IMR-90 (cell line): ENCODE data around the gene PTGER4. TPM values are rescaled to one million over a fixed set of nuclear protein-coding genes. Genes with fewer than 3 reads are reported as not detected.

Experiments used
- ATAC-seq: fragments of 200-7000 bp; cut with Tn5 transposase; 2 replicates; pipeline ENCODE4 v1.9.1; 2020; ENCODE audit warnings: low read depth, mild to moderate bottlenecking, moderate library complexity
- BruUV-seq: library from RNA; stranded (reverse); fragments of 400-500 nt; replicated peaks from 2 replicates; lab custom pipeline; 2021; lab: Mats Ljungman, UMichigan
- CTCF ChIA-PET: fragments of 300-600 bp; formaldehyde crosslinking; extraction: SDS; loops from one replicate; lab custom pipeline; 2021; ENCODE audit warnings: antibody characterized with exemption; lab: Yijun Ruan, JAX
- POLR2A ChIA-PET: fragments of 300-600 bp; sonication (Branson Sonifier 250); formaldehyde crosslinking; loops from one replicate; lab custom pipeline; 2022; ENCODE audit warnings: antibody characterized with exemption; ENCODE audit not compliant: unreplicated experiment; lab: Charles Lee
- DNase-seq: peaks from one replicate; pipeline ENCODE4 v3.0.0; 2013
- H2AFZ ChIP-seq: replicated peaks from 2 replicates; pipeline ENCODE3; 2013; ENCODE audit warnings: low read length, mild to moderate bottlenecking; ENCODE audit not compliant: poor library complexity
- H2AK5ac ChIP-seq: 2 replicates; pipeline ENCODE4 v1.6.1; 2013; ENCODE audit warnings: low read depth, low read length, inconsistent platforms
- H2AK9ac ChIP-seq: replicated peaks from 2 replicates; pipeline ENCODE3; 2013; ENCODE audit warnings: mild to moderate bottlenecking, low read depth, low read length, moderate library complexity; ENCODE audit not compliant: poor library complexity
- H2BK120ac ChIP-seq: 2 replicates; pipeline ENCODE4 v1.6.1; 2013; ENCODE audit warnings: low read depth, low read length, inconsistent platforms
- H2BK15ac ChIP-seq: 3 replicates; pipeline ENCODE4 v1.6.1; 2013; ENCODE audit warnings: low read depth, low read length, inconsistent platforms
- H2BK20ac ChIP-seq: 2 replicates; pipeline ENCODE4 v1.6.1; 2013; ENCODE audit warnings: low read depth, mild to moderate bottlenecking, inconsistent platforms, low read length, moderate library complexity
- H2BK5ac ChIP-seq: 2 replicates; pipeline ENCODE4 v1.6.1; 2013; ENCODE audit warnings: mild to moderate bottlenecking, low read depth, low read length, inconsistent platforms; ENCODE audit not compliant: poor library complexity, severe bottlenecking
- H3K14ac ChIP-seq: replicated peaks from 2 replicates; pipeline ENCODE4 v1.6.1; 2013; ENCODE audit warnings: low read depth, low read length, inconsistent platforms
- H3K18ac ChIP-seq: 2 replicates; pipeline ENCODE4 v1.6.1; 2013; ENCODE audit warnings: low read depth, low read length, control low read depth
- H3K23ac ChIP-seq: 2 replicates; pipeline ENCODE4 v1.6.1; 2013; ENCODE audit warnings: low read depth, low read length, inconsistent platforms
- H3K27ac ChIP-seq: 2 replicates; pipeline ENCODE4 v1.5.1; 2013; ENCODE audit warnings: mild to moderate bottlenecking, control low read depth, low read length; ENCODE audit not compliant: insufficient read depth
- H3K27me3 ChIP-seq: 2 replicates; pipeline ENCODE4 v1.6.1; 2013; ENCODE audit warnings: low read length; ENCODE audit not compliant: control insufficient read depth, insufficient read depth
- H3K36me3 ChIP-seq: 2 replicates; pipeline ENCODE4 v1.6.1; 2013; ENCODE audit warnings: low read length, mixed read lengths; ENCODE audit not compliant: control insufficient read depth, insufficient read depth
- H3K4ac ChIP-seq: 2 replicates; pipeline ENCODE4 v1.6.1; 2013; ENCODE audit warnings: low read depth, low read length, inconsistent platforms
- H3K4me1 ChIP-seq: 2 replicates; pipeline ENCODE4 v1.6.1; 2013; ENCODE audit warnings: low read length, mixed read lengths; ENCODE audit not compliant: control insufficient read depth, insufficient read depth
- H3K4me2 ChIP-seq: 2 replicates; pipeline ENCODE4 v1.6.1; 2013; ENCODE audit warnings: low read depth, mild to moderate bottlenecking, control low read depth, low read length, moderate library complexity
- H3K4me3 ChIP-seq: 2 replicates; pipeline ENCODE4 v1.5.1; 2013; ENCODE audit warnings: low read depth, mild to moderate bottlenecking, control low read depth, low read length, moderate library complexity; ENCODE audit not compliant: insufficient read depth
- H3K56ac ChIP-seq: 2 replicates; pipeline ENCODE4 v1.6.1; 2013; ENCODE audit warnings: low read length, inconsistent platforms; ENCODE audit not compliant: insufficient read depth; ENCODE audit errors: extremely low read depth
- H3K79me1 ChIP-seq, 2 experiments: 2 replicates each; pipeline ENCODE4 v1.6.1; 2013; ENCODE audit warnings: low read length in 2 of 2, inconsistent platforms in 1 of 2, low read depth in 1 of 2
- H3K9ac ChIP-seq: 2 replicates; pipeline ENCODE4 v1.6.1; 2013; ENCODE audit warnings: low read depth, low read length, control low read depth
- H3K9me1 ChIP-seq: 2 replicates; pipeline ENCODE4 v1.6.1; 2013; ENCODE audit warnings: low read length, inconsistent platforms; ENCODE audit not compliant: insufficient read depth
- H3K9me3 ChIP-seq: 2 replicates; pipeline ENCODE4 v1.6.1; 2013; ENCODE audit warnings: low read length; ENCODE audit not compliant: control insufficient read depth, insufficient read depth
- H4K20me1 ChIP-seq: 2 replicates; pipeline ENCODE4 v1.6.1; 2013; ENCODE audit warnings: low read length, inconsistent platforms; ENCODE audit not compliant: insufficient read depth
- H4K5ac ChIP-seq: 2 replicates; pipeline ENCODE4 v1.6.1; 2013; ENCODE audit warnings: mild to moderate bottlenecking, low read depth, low read length, control low read depth
- H4K8ac ChIP-seq, 2 experiments: 2 replicates each; pipeline ENCODE4 v1.6.1; 2013; ENCODE audit warnings: low read depth in 2 of 2, low read length in 2 of 2, control low read depth in 1 of 2, inconsistent platforms in 1 of 2
- H4K91ac ChIP-seq: 2 replicates; pipeline ENCODE4 v1.6.1; 2013; ENCODE audit warnings: low read depth, low read length, inconsistent platforms; ENCODE audit not compliant: insufficient read depth
- CEBPB ChIP-seq: IDR thresholded peaks from 2 replicates; pipeline ENCODE4 v1.6.1; 2012; ENCODE audit warnings: low read depth, low read length, improper control_type of control experiment
- CHD1 ChIP-seq: IDR thresholded peaks from 2 replicates; pipeline ENCODE4 v1.6.1; 2012; ENCODE audit warnings: low read depth, low read length, improper control_type of control experiment
- CTCF ChIP-seq: conservative IDR thresholded peaks from 2 replicates; pipeline ENCODE4 v1.5.1; 2012; ENCODE audit warnings: mild to moderate bottlenecking, low read depth, low read length, improper control_type of control experiment
- FOS ChIP-seq: fragments of 150-350 bp; IDR thresholded peaks from 2 replicates; pipeline ENCODE4 v1.6.1; 2016; ENCODE audit warnings: low read depth, low read length
- MAFK ChIP-seq: IDR thresholded peaks from 2 replicates; pipeline ENCODE4 v1.6.1; 2012; ENCODE audit warnings: low read depth, low read length, improper control_type of control experiment
- MXI1 ChIP-seq: IDR thresholded peaks from 2 replicates; pipeline ENCODE4 v1.6.1; 2012; ENCODE audit warnings: low read depth, mild to moderate bottlenecking, low read length, moderate library complexity, borderline replicate concordance
- NFE2L2 ChIP-seq: fragments of 150-350 bp; IDR thresholded peaks from 2 replicates; pipeline ENCODE4 v1.6.1; 2016; ENCODE audit warnings: low read depth, mild to moderate bottlenecking, low read length
- POLR2A ChIP-seq: IDR thresholded peaks from 2 replicates; pipeline ENCODE4 v1.6.1; 2012; ENCODE audit warnings: mild to moderate bottlenecking, low read depth, low read length
- RAD21 ChIP-seq: IDR thresholded peaks from 2 replicates; pipeline ENCODE4 v1.6.1; 2012; ENCODE audit warnings: low read length, improper control_type of control experiment
- RCOR1 ChIP-seq: IDR thresholded peaks from 2 replicates; pipeline ENCODE4 v1.6.1; 2012; ENCODE audit warnings: mild to moderate bottlenecking, low read length, improper control_type of control experiment; ENCODE audit not compliant: insufficient replicate concordance
- RFX5 ChIP-seq: IDR thresholded peaks from 2 replicates; pipeline ENCODE4 v1.8.0; 2012; ENCODE audit warnings: low read depth, mild to moderate bottlenecking, low read length, moderate library complexity
- SMC3 ChIP-seq: fragments of 150-350 bp; IDR thresholded peaks from 2 replicates; pipeline ENCODE4 v1.6.1; 2016; ENCODE audit warnings: low read depth, mild to moderate bottlenecking, antibody characterized with exemption, low read length, moderate library complexity
- WGBS, 2 experiments: methylation state at CpG; one replicate each; pipeline versions ENCODE4 v1.1.5 to v1.1.7; 2013; ENCODE audit warnings: missing lambda C conversion rate in 2 of 2; ENCODE audit not compliant: insufficient read length in 1 of 2; ENCODE audit errors: extremely low coverage in 2 of 2; 5-methylcytosine and 5-hydroxymethylcytosine counted together
- dilution Hi-C: fragments of 300-500 bp; cut with HindIII; formaldehyde crosslinking; loops from one replicate; pipeline ENCODE4 v1.14.3; 2018; ENCODE audit warnings: low sequenced_read_pairs; ENCODE audit not compliant: unreplicated experiment
- in situ Hi-C: fragments of 300-500 bp; cut with MboI; formaldehyde crosslinking; loops from 3 replicates; pipeline ENCODE4 v1.14.3; 2019; ENCODE audit warnings: low sequenced_read_pairs, inconsistent platforms, mixed read lengths
- intact Hi-C: fragments of 100-400 bp; cut with micrococcal nuclease; formaldehyde crosslinking; loops from 2 replicates; pipeline ENCODE4 v1.10.0; 2022
- polyA plus RNA-seq, 3 experiments: library from polyadenylated mRNA; depleted of rRNA; stranded (reverse); fragments of >200 nt; gene quantifications; 2 replicates each; pipeline ENCODE4 v1.2.3, GENCODE V29; 2012; ENCODE audit warnings: low replicate concordance in 1 of 3
- total RNA-seq: library from RNA; depleted of rRNA; stranded (reverse); fragments of >200 nt; gene quantifications from 2 replicates; pipeline ENCODE4 v1.2.3, GENCODE V29; 2012

Gene PTGER4
- total and polyA plus RNA-seq, 2 of the 4 experiments (the other 2 are of a cell fraction): 7.9 to 10.1 TPM

DNA sequence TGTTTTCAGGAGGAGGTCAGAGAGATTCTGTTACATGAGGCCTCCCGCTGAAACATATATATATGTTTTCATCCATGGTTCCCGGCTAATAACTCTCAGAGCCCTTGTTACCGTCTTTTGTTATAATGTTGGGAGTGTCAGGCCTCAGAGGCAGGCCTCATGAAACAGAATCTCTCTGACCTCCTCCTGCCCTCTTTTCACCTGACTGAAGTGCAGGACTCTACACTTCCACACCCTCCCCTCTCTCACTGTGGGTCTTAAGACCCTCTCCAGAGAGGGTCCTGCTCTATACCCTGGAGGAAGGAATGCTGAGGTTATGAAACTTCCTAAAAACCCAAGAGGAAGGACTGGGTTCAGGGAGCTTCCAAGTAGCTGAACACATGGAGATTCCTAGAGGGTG is 28.5 kb upstream of the PTGER4 start:
- CTCF ChIA-PET: no interaction called here
- Histone ChIP-seq H4K8ac (no peak overlapping the region), H2AK9ac (no peak overlapping the region), H3K56ac (no peak overlapping the region), H3K18ac (no peak overlapping the region), H3K4me2 (no peak overlapping the region), H2AFZ (no peak overlapping the region), H2BK15ac (no peak overlapping the region), H3K27me3 (no peaks in the 10 kb centered on the region), H3K4me3 (no peak overlapping the region), H4K91ac (no peak overlapping the region), H3K79me1 (no peaks in the 10 kb centered on the region), H3K23ac (no peak overlapping the region), H2BK20ac (no peak overlapping the region), H3K27ac (no peak overlapping the region), H4K5ac (no peak overlapping the region), H4K20me1 (no peaks in the 10 kb centered on the region), H2BK5ac (no peak overlapping the region), H2AK5ac (no peak overlapping the region), H3K36me3 (no peaks in the 10 kb centered on the region), H3K14ac (no peak overlapping the region), H2BK120ac (no peak overlapping the region), H3K9ac (no peak overlapping the region), H3K9me3 (no peaks in the 10 kb centered on the region), H3K4ac (no peak overlapping the region), H3K4me1 (no peaks in the 10 kb centered on the region), H3K9me1 (peaks cover 4% of the 10 kb centered on the region; the same call in 1 of the 2 replicates)
- DNase-seq (no peak), ATAC-seq (no peak)
- no peak for TF ChIP-seq RFX5
- TF ChIP-seq CTCF: no peak
- no peak for TF ChIP-seq NFE2L2
- TF ChIP-seq CHD1: no peak
- no peak for TF ChIP-seq MAFK
- no peak for TF ChIP-seq CEBPB
- no peak for TF ChIP-seq RCOR1
- no peak for TF ChIP-seq SMC3
- no peak for TF ChIP-seq MXI1
- no peak for TF ChIP-seq FOS
- TF ChIP-seq RAD21: no peak
- TF ChIP-seq POLR2A: no peak
- no TSS peak for BruUV-seq
- POLR2A ChIA-PET: interaction anchor here (0.6 kb wide), 1 partner anchor 10 kb away, joined by 10 read pairs; no protein-coding TSS in a partner anchor
- dilution Hi-C loops: no loop called here
- in situ Hi-C loops: no loop called here
- WGBS, 2 experiments: no CpG with 5 or more reads among the region's 3 CpGs
- intact Hi-C loops: no loop called here
